H9 (cell line): Measurements from ENCODE around the gene KLF11. TPM values are rescaled to one million over a fixed set of nuclear protein-coding genes. Genes with fewer than 3 reads are reported as not detected.

Source experiments
- DNase-seq: peaks from one replicate; pipeline ENCODE4 v3.0.0-alpha.2; 2017
- H2AFZ ChIP-seq: one replicate; pipeline ENCODE4 v1.6.1; 2013; ENCODE audit warnings: mild to moderate bottlenecking, low read length, control low read depth, moderate library complexity
- H2AK5ac ChIP-seq: 2 replicates; pipeline ENCODE4 v1.6.1; 2013; ENCODE audit warnings: low read length, control low read depth, mixed read lengths; ENCODE audit not compliant: insufficient read length
- H2BK120ac ChIP-seq: one replicate; pipeline ENCODE4 v1.6.1; 2013; ENCODE audit warnings: low read depth, mild to moderate bottlenecking, low read length, control low read depth, inconsistent platforms; ENCODE audit not compliant: poor library complexity, severe bottlenecking
- H2BK12ac ChIP-seq: 2 replicates; pipeline ENCODE4 v1.6.1; 2013; ENCODE audit warnings: low read length, control low read depth, mixed read lengths, low read depth; ENCODE audit not compliant: insufficient read length
- H2BK15ac ChIP-seq: 2 replicates; pipeline ENCODE4 v1.6.1; 2013; ENCODE audit warnings: low read depth, low read length, control low read depth
- H2BK20ac ChIP-seq: one replicate; pipeline ENCODE4 v1.6.1; 2013; ENCODE audit warnings: low read depth, mild to moderate bottlenecking, low read length, control low read depth, inconsistent platforms; ENCODE audit not compliant: poor library complexity, severe bottlenecking
- H2BK5ac ChIP-seq: 2 replicates; pipeline ENCODE4 v1.6.1; 2013; ENCODE audit warnings: low read length, control low read depth, mixed read lengths; ENCODE audit not compliant: insufficient read length
- H3K14ac ChIP-seq: 2 replicates; pipeline ENCODE4 v1.6.1; 2013; ENCODE audit warnings: low read length, control low read depth; ENCODE audit not compliant: insufficient read depth
- H3K18ac ChIP-seq: 2 replicates; pipeline ENCODE4 v1.6.1; 2013; ENCODE audit warnings: low read depth, mild to moderate bottlenecking, mixed read lengths, low read length, control low read depth; ENCODE audit not compliant: insufficient read length
- H3K23ac ChIP-seq: 2 replicates; pipeline ENCODE4 v1.6.1; 2013; ENCODE audit warnings: low read length, control low read depth, mixed read lengths, low read depth; ENCODE audit not compliant: insufficient read length
- H3K23me2 ChIP-seq: 2 replicates; pipeline ENCODE4 v1.6.1; 2013; ENCODE audit warnings: low read depth, mild to moderate bottlenecking, mixed read lengths, low read length, control low read depth; ENCODE audit not compliant: insufficient read length, poor library complexity, severe bottlenecking
- H3K27ac ChIP-seq: 2 replicates; pipeline ENCODE4 v1.5.1; 2013; ENCODE audit warnings: low read length, control low read depth, mixed read lengths, low read depth; ENCODE audit not compliant: insufficient read length
- H3K27me3 ChIP-seq: 2 replicates; pipeline ENCODE4 v1.6.1; 2013; ENCODE audit warnings: low read length, control low read depth, inconsistent platforms; ENCODE audit not compliant: insufficient read depth
- H3K4ac ChIP-seq: 2 replicates; pipeline ENCODE4 v1.6.1; 2013; ENCODE audit warnings: low read depth, mild to moderate bottlenecking, control low read depth, inconsistent platforms, low read length, moderate library complexity
- H3K4me1 ChIP-seq: 2 replicates; pipeline ENCODE4 v1.6.1; 2013; ENCODE audit warnings: low read length, control low read depth, inconsistent platforms; ENCODE audit not compliant: insufficient read depth
- H3K4me2 ChIP-seq: 2 replicates; pipeline ENCODE4 v1.6.1; 2013; ENCODE audit warnings: low read length, control low read depth, mixed read lengths; ENCODE audit not compliant: insufficient read length, insufficient read depth
- H3K56ac ChIP-seq: 2 replicates; pipeline ENCODE4 v1.6.1; 2013; ENCODE audit warnings: low read depth, mild to moderate bottlenecking, mixed read lengths, low read length, control low read depth; ENCODE audit not compliant: insufficient read length
- H3K79me1 ChIP-seq: 2 replicates; pipeline ENCODE4 v1.6.1; 2013; ENCODE audit warnings: low read depth, mild to moderate bottlenecking, moderate library complexity, low read length, control low read depth, inconsistent platforms; ENCODE audit not compliant: insufficient read depth, poor library complexity, severe bottlenecking
- H3K79me2 ChIP-seq: 2 replicates; pipeline ENCODE4 v1.6.1; 2013; ENCODE audit warnings: low read length, control low read depth, inconsistent platforms; ENCODE audit not compliant: insufficient read depth
- H3K9ac ChIP-seq: 2 replicates; pipeline ENCODE4 v1.6.1; 2013; ENCODE audit warnings: low read length, control low read depth, mixed read lengths; ENCODE audit not compliant: insufficient read length; ENCODE audit errors: extremely low read depth
- H3K9me3 ChIP-seq: one replicate; pipeline ENCODE4 v1.6.1; 2013; ENCODE audit warnings: low read depth, low read length, inconsistent platforms; ENCODE audit not compliant: control insufficient read depth
- H3T11ph ChIP-seq: one replicate; pipeline ENCODE4 v1.6.1; 2013; ENCODE audit warnings: mild to moderate bottlenecking, low read length, control low read depth, inconsistent platforms
- H4K20me1 ChIP-seq: one replicate; pipeline ENCODE4 v1.6.1; 2013; ENCODE audit not compliant: control insufficient read depth, insufficient read length, insufficient read depth
- H4K5ac ChIP-seq: 2 replicates; pipeline ENCODE4 v1.6.1; 2013; ENCODE audit warnings: low read depth, mild to moderate bottlenecking, mixed read lengths, low read length, control low read depth; ENCODE audit not compliant: insufficient read length
- H4K8ac ChIP-seq: replicated peaks from 2 replicates; pipeline ENCODE4 v1.6.1; 2013; ENCODE audit warnings: low read length, control low read depth, mixed read lengths, low read depth; ENCODE audit not compliant: insufficient read length
- H4K91ac ChIP-seq: 2 replicates; pipeline ENCODE4 v1.6.1; 2013; ENCODE audit warnings: low read depth, mild to moderate bottlenecking, moderate library complexity, mixed read lengths, low read length, control low read depth; ENCODE audit not compliant: insufficient read length
- H3K27ac Mint-ChIP-seq, 3 experiments: 2 replicates in 2 of 3; 3 replicates in 1 of 3; pipeline ENCODE4 v1.8.0; 2020 to 2021; ENCODE audit warnings: mixed read lengths in 3 of 3, mild to moderate bottlenecking in 1 of 3, moderate library complexity in 1 of 3
- H3K27me3 Mint-ChIP-seq: 2 replicates; pipeline ENCODE4 v1.8.0; 2021; ENCODE audit warnings: low read depth, mild to moderate bottlenecking, moderate library complexity, mixed read lengths
- H3K36me3 Mint-ChIP-seq, 3 experiments: 2 replicates in 2 of 3; 3 replicates in 1 of 3; pipeline ENCODE4 v1.8.0; 2020 to 2021; ENCODE audit warnings: low read depth in 3 of 3, mixed read lengths in 3 of 3; ENCODE audit not compliant: insufficient read depth in 1 of 3
- H3K4me1 Mint-ChIP-seq, 2 experiments: 2 replicates each; pipeline ENCODE4 v1.8.0; 2020; ENCODE audit warnings: mixed read lengths in 2 of 2
- H3K4me3 Mint-ChIP-seq, 2 experiments: 2 replicates in 1 of 2; 3 replicates in 1 of 2; pipeline ENCODE4 v1.8.0; 2020 to 2021; ENCODE audit warnings: mild to moderate bottlenecking in 2 of 2, mixed read lengths in 2 of 2, moderate library complexity in 1 of 2
- H3K9me3 Mint-ChIP-seq, 2 experiments: 2 replicates in 1 of 2; 3 replicates in 1 of 2; pipeline ENCODE4 v1.8.0; 2020; ENCODE audit warnings: mild to moderate bottlenecking in 2 of 2, mixed read lengths in 2 of 2, moderate library complexity in 1 of 2
- WGBS: extraction: QIAGEN DNeasy Blood & Tissue Kit; methylation state at CpG from one replicate; pipeline ENCODE4 v1.1.7; 2013; ENCODE audit warnings: missing lambda C conversion rate, low lambda C conversion rate, mixed read lengths; ENCODE audit not compliant: insufficient read length; ENCODE audit errors: extremely low coverage; 5-methylcytosine and 5-hydroxymethylcytosine counted together
- total RNA-seq: library from RNA; stranded (reverse); gene quantifications from 2 replicates; pipeline ENCODE4 v1.2.1, GENCODE V29; 2021
- TF ChIP-seq, protein P1 (sequence below): fragments of 200-600 bp; sonication (generic); conservative IDR thresholded peaks from 3 replicates; pipeline ENCODE4 v1.8.0; 2021; ENCODE audit warnings: antibody characterized with exemption, mild to moderate bottlenecking

The KLF11 gene
- total RNA-seq, 1 experiment from 2014 or later = 15.5 TPM

DNA sequence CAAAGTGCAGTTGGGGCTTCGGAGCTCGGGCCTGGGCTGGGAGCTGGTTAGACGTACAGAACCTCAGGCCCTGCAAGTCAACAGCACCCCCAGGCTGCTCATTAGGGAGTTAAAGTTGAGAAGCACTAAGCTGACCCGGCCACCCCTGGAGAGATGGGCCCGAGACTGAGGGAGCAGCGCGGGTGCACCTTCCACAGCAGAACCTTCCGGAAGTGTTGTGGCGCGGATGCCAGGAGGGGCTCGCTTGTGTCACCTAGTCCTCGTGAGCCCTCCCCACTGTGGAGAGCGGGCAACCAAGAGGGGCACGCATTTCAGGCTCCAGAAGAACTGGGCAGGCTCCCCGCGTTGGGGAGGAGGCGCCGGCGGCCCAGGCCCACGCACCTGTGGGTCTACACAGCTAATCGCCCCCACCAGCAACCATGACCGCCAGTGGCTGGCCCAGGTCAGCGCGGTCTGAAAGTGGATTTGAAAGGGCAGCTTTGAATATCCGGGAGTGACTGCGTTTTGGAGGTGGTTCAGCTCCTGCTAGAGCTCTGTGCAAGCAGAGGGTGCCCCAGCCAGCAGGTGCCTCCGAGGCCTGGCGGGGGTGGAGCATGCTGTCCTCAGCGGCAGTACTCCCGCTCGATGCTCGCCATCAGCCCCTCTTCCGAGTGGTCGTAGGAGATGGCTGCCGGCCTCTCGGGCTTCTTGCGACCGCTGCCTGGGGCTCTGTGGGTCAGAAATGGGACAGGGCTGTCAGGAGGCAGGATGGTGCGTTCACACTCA is 15.1 kb downstream of the KLF11 start:
- H3K27me3 ChIP-seq = no peaks in the 10 kb centered on the region
- H3K4ac ChIP-seq = no peak overlapping the region
- H2BK12ac ChIP-seq = no peak overlapping the region
- no CpG with 5 or more reads among the region's 39 CpGs for WGBS
- no peak overlapping the region for H4K5ac ChIP-seq
- H3K9ac ChIP-seq = no peak overlapping the region
- H3K4me2 ChIP-seq = no peak overlapping the region
- no peaks in the 10 kb centered on the region; the same call in 1 of the 2 replicates for H3K4me1 ChIP-seq
- peaks cover 3% of the 10 kb centered on the region for H3K23me2 ChIP-seq
- no peak overlapping the region for H3K4me3 Mint-ChIP-seq
- no peak overlapping the region for H2BK5ac ChIP-seq
- no peaks in the 10 kb centered on the region; a peak in 1 of 5 replicates for H3K9me3 Mint-ChIP-seq
- H2AK5ac ChIP-seq = no peak overlapping the region
- H3K23ac ChIP-seq = no peak overlapping the region
- peaks cover 0 to 13% (median 11%) of the 10 kb centered on the region in 3 experiments; a peak in 4 of 7 replicates for H3K36me3 Mint-ChIP-seq
- H2AFZ ChIP-seq = no peak overlapping the region
- no peak overlapping the region for H4K8ac ChIP-seq
- TF ChIP-seq, protein P1, sequence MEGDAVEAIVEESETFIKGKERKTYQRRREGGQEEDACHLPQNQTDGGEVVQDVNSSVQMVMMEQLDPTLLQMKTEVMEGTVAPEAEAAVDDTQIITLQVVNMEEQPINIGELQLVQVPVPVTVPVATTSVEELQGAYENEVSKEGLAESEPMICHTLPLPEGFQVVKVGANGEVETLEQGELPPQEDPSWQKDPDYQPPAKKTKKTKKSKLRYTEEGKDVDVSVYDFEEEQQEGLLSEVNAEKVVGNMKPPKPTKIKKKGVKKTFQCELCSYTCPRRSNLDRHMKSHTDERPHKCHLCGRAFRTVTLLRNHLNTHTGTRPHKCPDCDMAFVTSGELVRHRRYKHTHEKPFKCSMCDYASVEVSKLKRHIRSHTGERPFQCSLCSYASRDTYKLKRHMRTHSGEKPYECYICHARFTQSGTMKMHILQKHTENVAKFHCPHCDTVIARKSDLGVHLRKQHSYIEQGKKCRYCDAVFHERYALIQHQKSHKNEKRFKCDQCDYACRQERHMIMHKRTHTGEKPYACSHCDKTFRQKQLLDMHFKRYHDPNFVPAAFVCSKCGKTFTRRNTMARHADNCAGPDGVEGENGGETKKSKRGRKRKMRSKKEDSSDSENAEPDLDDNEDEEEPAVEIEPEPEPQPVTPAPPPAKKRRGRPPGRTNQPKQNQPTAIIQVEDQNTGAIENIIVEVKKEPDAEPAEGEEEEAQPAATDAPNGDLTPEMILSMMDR = no peak
- H3K27me3 Mint-ChIP-seq = peaks cover 3% of the 10 kb centered on the region
- no peak overlapping the region for H3K18ac ChIP-seq
- H3K79me1 ChIP-seq = no peaks in the 10 kb centered on the region
- no peak overlapping the region for H2BK20ac ChIP-seq
- H3K79me2 ChIP-seq = no peaks in the 10 kb centered on the region
- H4K91ac ChIP-seq = no peak overlapping the region
- H3K27ac ChIP-seq = no peak overlapping the region
- H3K56ac ChIP-seq = no peak overlapping the region
- no peak overlapping the region for H2BK15ac ChIP-seq
- H2BK120ac ChIP-seq = no peak overlapping the region
- no peaks in the 10 kb centered on the region for H3K9me3 ChIP-seq
- DNase-seq = no peak
- H4K20me1 ChIP-seq = no peaks in the 10 kb centered on the region
- H3K27ac Mint-ChIP-seq = no peak overlapping the region
- H3K4me1 Mint-ChIP-seq = peaks cover 20 to 25% of the 10 kb centered on the region in 2 experiments
- no peak overlapping the region for H3T11ph ChIP-seq
- no peak overlapping the region; the same call in 1 of the 2 replicates for H3K14ac ChIP-seq
